ENCODE results near the gene RHOBTB1.

The RHOBTB1 gene

DNA sequence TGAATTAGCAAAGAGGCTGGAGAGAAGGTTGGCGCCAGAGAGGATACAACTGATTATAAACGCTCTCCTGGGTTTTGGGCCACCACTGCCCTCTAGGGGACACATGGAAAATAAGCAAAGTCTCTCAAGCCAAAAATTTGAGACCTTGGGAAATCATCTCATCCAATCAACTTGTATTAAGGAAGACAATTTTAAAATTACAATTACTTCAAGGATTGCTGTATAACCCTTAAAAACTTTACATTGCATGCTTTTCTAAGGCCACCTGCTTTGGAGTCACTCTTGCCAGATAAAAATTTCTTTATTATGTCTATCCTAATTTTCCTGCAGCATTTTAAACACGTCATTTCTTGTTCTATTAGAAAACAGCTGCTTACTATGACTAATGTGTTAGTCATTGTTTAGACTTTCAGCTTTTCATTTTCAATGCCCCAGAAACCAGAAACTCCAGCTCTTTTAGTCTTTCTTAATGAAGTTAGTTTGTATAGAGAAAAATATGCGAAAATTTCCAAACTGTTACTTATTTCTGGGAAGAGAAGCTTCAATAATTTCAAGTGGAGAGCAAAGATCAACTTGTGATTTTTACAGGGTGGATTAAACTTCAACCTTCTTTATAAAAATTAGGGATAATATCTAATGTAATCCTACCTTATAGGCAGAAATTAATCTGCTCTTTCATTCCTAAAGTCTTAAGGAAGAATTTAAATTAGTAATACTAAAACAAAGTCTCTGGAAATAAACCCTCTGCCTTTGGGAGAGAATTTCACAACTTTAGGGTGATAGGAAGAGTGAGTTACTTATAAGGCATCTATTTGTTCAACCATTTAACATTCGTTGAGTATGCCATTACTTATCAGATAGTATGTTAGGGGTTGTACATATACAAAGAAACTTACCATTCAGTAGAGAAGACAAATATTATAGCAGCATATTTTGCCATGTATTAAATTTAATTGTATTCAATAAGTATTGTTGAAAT, 20.6 kb upstream of the RHOBTB1 start:
- no peak for DNase-seq (ENCODE audit: low read depth in 2 of 2)

GRCh38 chr10:60963441-60964256, 19.7 kb upstream of the RHOBTB1 start:
- no peak for DNase-seq (ENCODE audit: low read depth in 2 of 2)

DNA sequence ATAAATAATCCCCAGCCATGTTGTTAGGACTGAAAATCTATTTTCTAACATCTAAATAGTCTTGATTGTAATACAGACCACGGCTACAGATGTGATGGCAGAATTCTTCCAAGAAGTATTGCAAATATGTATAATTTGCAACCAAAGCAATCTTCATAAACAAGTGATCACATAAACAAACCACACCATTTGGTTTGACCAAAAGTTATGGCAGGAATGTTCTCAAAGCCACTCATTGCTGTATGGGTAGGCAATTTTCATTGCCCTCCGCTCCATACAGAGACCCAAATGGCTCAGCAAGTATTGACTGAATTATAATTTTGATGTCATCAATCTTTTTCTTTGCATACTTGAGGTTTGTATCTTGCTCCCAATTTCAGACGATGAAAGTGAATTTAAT, 19.0 kb upstream of the RHOBTB1 start:
- DNase-seq (ENCODE audit: low read depth in 2 of 2) = no peak

DNA sequence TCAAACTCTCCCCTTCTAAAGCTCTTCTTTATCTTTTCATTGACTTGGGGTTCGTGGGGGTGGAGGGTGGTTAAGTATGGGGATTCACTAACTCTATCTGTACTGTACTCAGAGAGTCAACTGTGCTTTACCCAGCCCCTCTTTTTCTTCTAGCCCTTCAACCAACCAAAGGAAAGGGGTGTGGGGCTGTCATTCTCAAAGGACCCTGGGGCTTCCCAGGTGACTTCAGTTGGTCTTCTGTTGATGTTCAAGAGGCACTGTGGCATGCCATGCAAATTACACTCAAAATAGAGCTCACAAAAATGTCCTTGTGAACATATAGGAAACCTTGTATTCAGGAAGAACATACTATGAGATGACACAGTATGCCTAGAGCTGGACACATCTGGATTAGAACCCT, 16.9 kb upstream of the RHOBTB1 start:
- no peak for DNase-seq (ENCODE audit: low read depth in 2 of 2)

GRCh38 chr10:60960031-60960430, 16.0 kb upstream of the RHOBTB1 start:
- DNase-seq (ENCODE audit: low read depth in 2 of 2) = no peak

DNA sequence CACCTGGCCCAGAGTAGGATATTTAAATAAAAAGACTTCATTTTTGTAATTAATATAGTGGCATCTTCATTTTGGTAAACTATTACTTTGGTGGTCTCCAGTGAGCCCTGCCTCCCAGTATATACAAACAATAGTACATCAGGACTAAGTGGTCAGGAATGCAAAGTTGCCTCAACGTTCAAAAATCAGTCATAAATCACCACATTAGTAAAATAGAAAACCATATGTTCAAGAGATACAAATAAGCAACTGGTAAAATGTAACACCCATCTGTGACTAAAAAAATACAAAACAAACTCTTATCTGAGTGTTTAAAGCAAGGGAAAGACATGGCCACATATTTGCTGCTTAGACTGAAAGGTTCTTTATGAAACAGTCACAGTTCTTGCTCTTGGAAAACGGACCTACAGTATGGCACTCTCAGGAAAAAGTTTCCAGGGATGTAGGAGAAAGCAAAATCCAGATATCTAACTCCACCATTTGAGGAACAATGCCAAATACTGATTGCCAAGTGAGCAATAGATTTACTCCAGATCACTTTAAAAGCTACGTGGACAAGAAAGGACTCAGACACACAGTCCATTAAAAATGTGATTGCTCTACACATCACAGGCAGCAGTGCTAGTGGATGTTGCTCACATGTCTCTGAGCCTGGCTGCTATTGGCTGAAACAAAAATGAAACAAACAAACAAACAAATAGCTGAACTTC, 15.1 kb upstream of the RHOBTB1 start:
- no peak for DNase-seq (ENCODE audit: low read depth in 2 of 2)

DNA sequence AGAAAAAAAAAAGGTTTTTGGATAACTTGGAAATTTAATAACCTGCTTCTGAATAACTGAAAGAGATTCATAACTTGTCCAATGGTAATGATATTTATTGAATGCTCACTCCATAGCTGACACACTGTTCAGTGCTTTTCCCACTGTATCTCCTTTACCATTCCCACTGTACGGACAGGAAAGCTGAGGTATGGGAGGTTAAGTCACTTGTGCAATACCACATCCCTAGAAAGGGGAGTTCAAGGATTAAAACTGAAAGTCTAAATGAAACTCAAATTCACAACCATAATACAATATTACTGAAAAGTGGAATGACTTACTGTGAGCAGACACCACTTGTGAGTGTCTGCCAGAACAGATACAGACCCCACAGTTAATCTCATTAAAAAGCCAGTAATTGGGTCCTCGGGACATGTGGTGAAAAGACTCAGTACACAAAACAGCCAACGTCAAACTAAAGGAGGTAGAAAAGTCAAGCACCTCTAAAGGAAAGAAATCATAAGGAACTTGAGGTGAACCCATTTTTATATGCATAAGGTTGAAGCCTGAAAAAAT, 13.8 kb upstream of the RHOBTB1 start:
- no peak for DNase-seq (ENCODE audit: low read depth in 2 of 2)

- DNase-seq (ENCODE audit: low read depth in 2 of 2) = no peak
Measured at GRCh38 chr10:60955957-60956425, 12.0 kb upstream of the RHOBTB1 start.

DNA sequence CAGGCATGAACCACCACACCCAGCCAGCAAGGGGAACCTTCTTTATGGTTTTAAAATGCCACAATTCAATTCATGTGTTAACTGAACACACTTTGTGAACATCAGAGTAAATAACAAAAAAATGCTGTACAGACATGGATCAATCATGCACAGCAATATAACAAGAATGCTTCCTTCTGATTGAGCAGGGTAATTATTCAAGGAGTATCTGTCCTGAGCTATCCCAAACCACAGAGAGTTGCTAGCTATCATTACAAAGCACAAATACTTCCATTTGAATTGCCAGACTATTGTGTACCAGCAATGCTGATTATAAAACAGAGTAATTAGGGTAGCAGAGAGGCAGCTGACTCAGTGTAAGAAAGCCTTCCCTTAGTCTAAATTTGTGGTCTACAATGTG, 11.3 kb upstream of the RHOBTB1 start:
- no peak for DNase-seq (ENCODE audit: low read depth in 2 of 2)

DNA sequence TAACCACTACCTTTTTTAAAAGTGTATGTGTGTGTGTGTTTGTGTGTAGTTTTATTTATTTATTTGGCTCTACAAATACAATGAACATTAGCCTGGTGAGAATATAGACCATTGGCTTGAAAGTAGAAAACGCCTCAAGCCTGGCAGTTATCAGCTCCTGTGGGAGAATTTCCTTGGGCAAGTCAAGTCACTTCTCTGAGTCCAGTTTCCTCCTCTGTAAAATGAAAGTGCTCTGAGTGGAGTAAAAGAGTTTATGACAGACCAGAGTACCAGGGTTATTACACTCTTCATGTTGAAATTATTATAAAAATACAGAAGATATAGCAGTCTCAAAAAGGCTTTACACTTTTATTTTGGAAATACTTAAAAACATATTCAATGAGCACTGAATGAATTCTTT, 10.1 kb upstream of the RHOBTB1 start:
- no peak for DNase-seq (ENCODE audit: low read depth in 2 of 2)

GRCh38 chr10:60953420-60953819, 9.4 kb upstream of the RHOBTB1 start:
- no peak for DNase-seq (ENCODE audit: low read depth in 2 of 2)

DNA sequence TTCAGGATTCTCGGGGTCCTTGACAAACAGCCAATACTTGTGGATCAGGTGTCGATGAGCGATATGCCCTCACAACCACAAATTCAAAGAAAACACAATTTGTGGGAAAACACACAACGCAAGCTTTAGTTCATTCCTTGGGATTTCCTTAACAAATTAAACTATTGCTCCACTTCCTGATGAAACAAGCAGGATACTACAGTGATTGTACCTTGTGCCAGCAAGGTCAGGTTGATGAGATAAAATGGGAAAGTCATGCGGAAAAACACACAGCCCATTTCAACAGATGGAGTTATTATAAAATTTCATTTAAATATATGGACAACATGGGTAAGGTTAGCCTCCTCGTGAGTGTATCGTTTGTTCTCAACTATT, 8.8 kb upstream of the RHOBTB1 start:
- no peak for DNase-seq (ENCODE audit: low read depth in 2 of 2)

- no peak for DNase-seq (ENCODE audit: low read depth in 2 of 2)
Measured at GRCh38 chr10:60952067-60952845, 8.3 kb upstream of the RHOBTB1 start.

- DNase-seq (ENCODE audit: low read depth in 2 of 2) = no peak
Measured at GRCh38 chr10:60951272-60951724, 7.3 kb upstream of the RHOBTB1 start.

DNA sequence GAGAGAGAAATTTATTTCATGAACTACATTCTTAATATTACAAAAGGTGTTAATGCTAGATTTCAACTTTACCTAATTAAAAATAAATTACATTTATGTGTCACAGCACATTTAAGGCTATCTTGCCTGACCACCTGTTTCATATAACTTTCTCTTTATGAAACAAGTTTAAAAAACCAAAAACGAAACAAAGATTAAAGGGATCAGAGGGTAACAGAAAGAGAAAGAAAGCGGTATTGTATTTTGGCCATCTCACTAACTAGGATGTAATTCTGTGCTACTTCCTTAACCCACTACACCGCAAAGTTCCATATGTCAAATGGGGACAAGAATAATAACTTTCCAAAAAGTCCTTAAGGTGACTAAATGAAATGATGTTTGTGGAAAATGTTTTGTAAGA, 6.3 kb upstream of the RHOBTB1 start:
- no peak for DNase-seq (ENCODE audit: low read depth in 2 of 2)

DNA sequence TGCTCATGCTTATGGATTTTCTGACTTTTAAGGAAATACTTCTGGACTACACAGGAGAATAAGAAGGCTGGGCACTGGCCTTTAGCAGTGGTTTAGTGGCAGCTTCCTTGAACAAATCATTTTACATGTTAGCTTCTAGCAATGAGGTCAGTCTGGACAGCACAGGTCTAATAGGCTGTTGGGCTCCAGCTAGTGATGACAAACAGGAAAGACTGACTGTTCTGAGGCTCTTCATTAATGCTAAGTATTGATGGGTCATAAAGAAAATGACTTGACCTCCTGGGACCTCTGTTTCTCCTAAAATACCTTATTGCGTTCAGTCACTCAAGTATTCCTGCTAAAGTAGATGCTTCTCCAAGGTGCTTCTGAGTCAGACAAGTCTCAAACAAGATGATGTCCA, 4.9 kb upstream of the RHOBTB1 start:
- no peak for DNase-seq (ENCODE audit: low read depth in 2 of 2)

DNA sequence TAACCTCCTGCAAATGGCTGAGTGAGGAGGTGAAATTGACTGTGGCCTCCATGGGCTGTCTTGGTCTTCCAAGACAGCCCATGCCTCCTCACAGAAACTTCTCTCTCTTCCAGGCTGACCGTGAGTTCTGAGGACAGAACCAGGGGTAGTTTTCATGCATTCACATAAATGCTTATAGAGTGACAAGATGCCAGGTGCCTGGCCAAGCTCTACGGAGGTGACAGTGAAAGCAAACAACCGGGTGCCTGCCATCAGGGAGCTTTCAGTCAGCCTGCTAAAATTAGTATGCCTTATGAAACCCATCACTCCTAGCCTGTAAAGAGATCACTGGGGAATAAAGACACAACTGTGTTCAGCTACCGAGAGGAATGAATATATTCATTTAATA, 919 bp upstream of the RHOBTB1 start:
- DNase-seq (ENCODE audit: low read depth in 2 of 2) = no peak

- DNase-seq (ENCODE audit: low read depth in 2 of 2) = no peak
Measured at GRCh38 chr10:60943316-60944057, 498 bp downstream of the RHOBTB1 start.

- no peak for DNase-seq (ENCODE audit: low read depth in 2 of 2)
Measured at GRCh38 chr10:60942788-60943315, 1.1 kb downstream of the RHOBTB1 start.
